GM12878 (cell line): ENCODE measurements around the gene EHD4. TPM values are rescaled to one million over a fixed set of nuclear protein-coding genes. Genes with fewer than 3 reads are reported as not detected.

ENCODE experiments used
- ATAC-seq: fragments of 200-7000 bp; cut with Tn5 transposase; 3 replicates; pipeline ENCODE4 v1.9.1; 2020; ENCODE audit warnings: mild to moderate bottlenecking, moderate library complexity
- BruUV-seq: library from RNA; stranded (reverse); fragments of 400-500 nt; replicated peaks from 2 replicates; lab custom pipeline; 2021; lab: Mats Ljungman, UMichigan
- CTCF ChIA-PET: fragments of 300-600 bp; sonication (Branson Sonifier 250); formaldehyde crosslinking; extraction: SDS; loops from one replicate; lab custom pipeline; 2021; ENCODE audit warnings: inconsistent platforms; lab: Yijun Ruan, JAX
- POLR2A ChIA-PET: fragments of 350-600 bp; formaldehyde crosslinking; extraction: SDS; loops from one replicate; lab custom pipeline; 2021; ENCODE audit warnings: inconsistent platforms; lab: Charles Lee
- RAD21 ChIA-PET: fragments of 300-600 bp; sonication (Branson Sonifier 250); formaldehyde crosslinking; loops from one replicate; lab custom pipeline; 2023; ENCODE audit warnings: antibody characterized with exemption; ENCODE audit not compliant: unreplicated experiment; lab: Charles Lee
- SMC1A ChIA-PET: fragments of 300-600 bp; sonication (Branson Sonifier 250); formaldehyde crosslinking; loops from one replicate; lab custom pipeline; 2023; ENCODE audit not compliant: unreplicated experiment, uncharacterized antibody; lab: Charles Lee
- DNase-seq: peaks from one replicate; pipeline ENCODE4 v3.0.0-alpha.2; 2011; ENCODE audit warnings: low read depth, low spot score
- FAIRE-seq: peaks from 3 replicates; lab custom pipeline; 2011; peaks lifted over from hg19 to GRCh38; lab: Jason Lieb, UNC
- H2AFZ ChIP-seq: 2 replicates; pipeline ENCODE4 v1.6.0; 2011; ENCODE audit warnings: low read depth, low read length, control low read depth; ENCODE audit not compliant: control insufficient read depth
- H3K27ac ChIP-seq: 2 replicates; pipeline ENCODE4 v1.5.1; 2011; ENCODE audit warnings: control low read depth; ENCODE audit not compliant: control insufficient read depth, insufficient read depth
- H3K27me3 ChIP-seq, 2 experiments: replicated peaks in 1 of 2; 2 replicates each; pipeline versions ENCODE4 v1.6.0 to v1.6.1; 2011; ENCODE audit warnings: low read length in 1 of 2; ENCODE audit not compliant: control insufficient read depth in 2 of 2, insufficient read depth in 2 of 2
- H3K36me3 ChIP-seq, 2 experiments: 2 replicates each; pipeline ENCODE4 v1.5.1; 2011; ENCODE audit warnings: low read length in 1 of 2; ENCODE audit not compliant: control insufficient read depth in 2 of 2, insufficient read depth in 2 of 2
- H3K4me1 ChIP-seq: 2 replicates; pipeline ENCODE4 v1.6.1; 2011; ENCODE audit warnings: mild to moderate bottlenecking, low read length, moderate library complexity, mixed read lengths; ENCODE audit not compliant: control insufficient read depth, insufficient read depth
- H3K4me2 ChIP-seq: 2 replicates; pipeline ENCODE4 v1.6.0; 2011; ENCODE audit warnings: control low read depth; ENCODE audit not compliant: control insufficient read depth, insufficient read depth
- H3K4me3 ChIP-seq: fragments of 200-600 bp; sonication (generic); 2 replicates; pipeline ENCODE4 v1.5.1; 2016
- H3K79me2 ChIP-seq: 2 replicates; pipeline ENCODE4 v1.6.0; 2011; ENCODE audit warnings: low read length; ENCODE audit not compliant: control insufficient read depth, insufficient read depth
- H3K9ac ChIP-seq: 2 replicates; pipeline ENCODE4 v1.8.0; 2011; ENCODE audit warnings: low read length, control low read depth, mixed read lengths; ENCODE audit not compliant: control insufficient read depth, insufficient read depth
- H3K9me3 ChIP-seq: replicated peaks from 3 replicates; pipeline ENCODE4 v1.5.1; 2011; ENCODE audit warnings: mild to moderate bottlenecking, low read length; ENCODE audit not compliant: control insufficient read depth, insufficient read depth
- H4K20me1 ChIP-seq: 2 replicates; pipeline ENCODE4 v1.6.0; 2011; ENCODE audit not compliant: control insufficient read depth, insufficient read depth
- CHD2 ChIP-seq: IDR thresholded peaks from 2 replicates; pipeline ENCODE4 v1.6.1; 2011; ENCODE audit warnings: low read depth, low read length, improper control_type of control experiment, borderline replicate concordance
- CREB1 ChIP-seq: IDR thresholded peaks from 2 replicates; pipeline ENCODE4 v1.6.1; 2012; ENCODE audit warnings: low read depth, mild to moderate bottlenecking, inconsistent platforms
- CTCF ChIP-seq, 3 experiments: IDR thresholded peaks in 2 of 3; conservative IDR thresholded peaks in 1 of 3; 2 replicates each; pipeline ENCODE4 v1.5.1; 2011; ENCODE audit warnings: low read depth in 3 of 3, low read length in 3 of 3, mild to moderate bottlenecking in 3 of 3, control low read depth in 2 of 3, moderate library complexity in 2 of 3, inconsistent platforms in 1 of 3, mixed read lengths in 1 of 3; ENCODE audit not compliant: control insufficient read depth in 2 of 3, insufficient read depth in 1 of 3; ENCODE audit errors: extremely low read depth in 1 of 3
- KDM1A ChIP-seq: fragments of 200-600 bp; sonication (generic); IDR thresholded peaks from 2 replicates; pipeline ENCODE4 v1.6.1; 2016; ENCODE audit warnings: borderline replicate concordance
- POLR2AphosphoS2 ChIP-seq: IDR thresholded peaks from 2 replicates; pipeline ENCODE4 v1.6.1; 2011; ENCODE audit warnings: low read depth, mild to moderate bottlenecking, low read length, improper control_type of control experiment, moderate library complexity
- SIN3A ChIP-seq: IDR thresholded peaks from 2 replicates; pipeline ENCODE4 v1.6.1; 2012; ENCODE audit warnings: low read depth, low read length, improper control_type of control experiment
- SPI1 ChIP-seq: IDR thresholded peaks from 2 replicates; pipeline ENCODE4 v1.6.1; 2011; ENCODE audit warnings: low read depth, mild to moderate bottlenecking, low read length, moderate library complexity, borderline replicate concordance; ENCODE audit not compliant: insufficient read depth
- SRF ChIP-seq, 2 experiments: IDR thresholded peaks; 2 replicates each; pipeline ENCODE4 v1.6.1; 2011; ENCODE audit warnings: low read depth in 2 of 2, low read length in 2 of 2, mild to moderate bottlenecking in 1 of 2, moderate library complexity in 1 of 2
- TARDBP ChIP-seq: IDR thresholded peaks from 2 replicates; pipeline ENCODE4 v1.6.1; 2016; ENCODE audit warnings: borderline replicate concordance
- TBL1XR1 ChIP-seq: IDR thresholded peaks from 2 replicates; pipeline ENCODE4 v1.6.1; 2012; ENCODE audit warnings: low read depth, low read length, improper control_type of control experiment
- ZBTB11 ChIP-seq: fragments of 450-650 bp; formaldehyde crosslinking; IDR thresholded peaks from 2 replicates; pipeline ENCODE4 v1.5.0; 2022; ENCODE audit warnings: mild to moderate bottlenecking, missing genetic modification characterization
- ZBTB4 ChIP-seq: fragments of 450-650 bp; formaldehyde crosslinking; IDR thresholded peaks from 2 replicates; pipeline ENCODE4 v1.4.0; 2022; ENCODE audit warnings: mild to moderate bottlenecking, moderate library complexity
- ZNF217 ChIP-seq: fragments of 450-650 bp; IDR thresholded peaks from 2 replicates; pipeline ENCODE4 v1.6.1; 2017; ENCODE audit warnings: antibody characterized with exemption, mild to moderate bottlenecking
- ZNF24 ChIP-seq: fragments of 450-650 bp; IDR thresholded peaks from 2 replicates; pipeline ENCODE4 v1.6.1; 2017; ENCODE audit warnings: antibody characterized with exemption, mild to moderate bottlenecking
- ZNF384 ChIP-seq: IDR thresholded peaks from 2 replicates; pipeline ENCODE4 v1.6.1; 2012; ENCODE audit warnings: low read depth, mild to moderate bottlenecking, low read length, improper control_type of control experiment, borderline replicate concordance
- WGBS: methylation state at CpG from one replicate; pipeline ENCODE4 v1.1.6; 2016; ENCODE audit warnings: low lambda C conversion rate; ENCODE audit not compliant: insufficient replicate concordance, insufficient coverage; ENCODE audit errors: missing lambda C conversion rate; 5-methylcytosine and 5-hydroxymethylcytosine counted together
- in situ Hi-C: fragments of 300-500 bp; cut with MboI; formaldehyde crosslinking; loops from 9 replicates; pipeline ENCODE4 v1.14.3; 2018; ENCODE audit warnings: mixed read lengths
- intact Hi-C: fragments of 100-400 bp; cut with micrococcal nuclease; formaldehyde crosslinking; loops from one replicate; pipeline ENCODE4 v1.14.2; 2022; ENCODE audit not compliant: unreplicated experiment
- polyA plus RNA-seq, 11 experiments: library from polyadenylated mRNA; depleted of rRNA in 4 of 11; unstranded in 6 of 11; stranded (reverse) in 5 of 11; fragments of >200 nt; fragmentation: Nextera tagmentation in 4 of 11; fragmentation: Illumina TruSeq in 1 of 11; extraction: Ambion mirVana in 4 of 11; extraction: Trizol in 1 of 11; gene quantifications; 1 replicate in 1 of 11; 2 replicates in 10 of 11; pipeline versions ENCODE4 v1.2.1 to v1.2.3, GENCODE V29; 2011 to 2016; ENCODE audit warnings: inconsistent platforms in 2 of 11, missing spikeins in 2 of 11, low read depth in 1 of 11
- total RNA-seq, 4 experiments: library from RNA; depleted of rRNA in 3 of 4; stranded (reverse); fragments of >200 nt in 3 of 4; fragmentation: Illumina TruSeq in 1 of 4; extraction: Trizol in 1 of 4; gene quantifications; 2 replicates each; pipeline versions ENCODE4 v1.2.1 to v1.2.3, GENCODE V29; 2013 to 2021

Gene EHD4
- total and polyA plus RNA-seq, 10 of the 15 experiments (the other 5 are each of a cell fraction or from before 2014, with no cell fraction given): 4.2 to 62.9 (median 44.7) TPM

GRCh38 chr15:41995476-41995855 lies 23.1 kb upstream of the EHD4 start:
- no peak for FAIRE-seq
- in situ Hi-C loops: no loop called here
- H3K4me3 ChIP-seq: no peak overlapping the region

More at GRCh38 chr15:41995476-41995855, 23.1 kb upstream of the EHD4 start:
- WGBS: 73% methylated on average over 7 of the region's 7 CpGs
- Histone ChIP-seq H4K20me1 (no peaks in the 10 kb centered on the region), H3K27ac (no peak overlapping the region), H3K4me2 (no peak overlapping the region), H3K9ac (no peak overlapping the region), H2AFZ (no peak overlapping the region), H3K4me1 (no peaks in the 10 kb centered on the region), H3K9me3 (no peaks in the 10 kb centered on the region), H3K27me3 (no peaks in the 10 kb centered on the region), H3K36me3 (no peaks in the 10 kb centered on the region), H3K79me2 (no peaks in the 10 kb centered on the region)
- ATAC-seq (no peak), DNase-seq (no peak)
- intact Hi-C loops: no loop called here
- CTCF ChIA-PET: interaction anchor here (1.0 to 11.8 kb wide), 4 partner anchors 59 to 138 kb away, joined by 3 to 137 read pairs (median 6); no protein-coding TSS in a partner anchor
- POLR2A ChIA-PET: interaction anchor here (0.6 to 0.7 kb wide), 2 partner anchors 27 to 312 kb away, joined by 4 to 5 read pairs; no protein-coding TSS in a partner anchor
- no peak for TF ChIP-seq ZNF384
- no peak for TF ChIP-seq ZBTB4 (CRISPR knock-in tag)
- no peak for TF ChIP-seq CREB1
- no peak for TF ChIP-seq ZNF217
- TF ChIP-seq CHD2: no peak
- no peak for TF ChIP-seq TARDBP
- TF ChIP-seq SRF (IDR thresholded peaks at IDR 0.05; ENCODE audit: low read depth in 2 of 2, low read length in 2 of 2): no peak
- TF ChIP-seq SIN3A: no peak
- TF ChIP-seq ZBTB11 (CRISPR knock-in tag): no peak
- TF ChIP-seq SPI1: no peak
- TF ChIP-seq ZNF24: no peak
- TF ChIP-seq POLR2AphosphoS2: no peak
- no peak for TF ChIP-seq TBL1XR1
- TF ChIP-seq CTCF (IDR thresholded peaks at IDR 0.05 in 2 of 3, conservative IDR thresholded peaks at IDR 0.05 in 1 of 3; ENCODE audit: control insufficient read depth in 2 of 3, extremely low read depth in 1 of 3, insufficient read depth in 1 of 3, low read depth in 3 of 3, low read length in 3 of 3): no peak
- no peak for TF ChIP-seq KDM1A
- RAD21 ChIA-PET: interaction anchor here (1.1 kb wide), 1 partner anchor 64 kb away, joined by 4 read pairs; no protein-coding TSS in a partner anchor
- no TSS peak for BruUV-seq
- SMC1A ChIA-PET: interaction anchor here (1.0 to 1.7 kb wide), 3 partner anchors 9 to 65 kb away, joined by 3 to 4 read pairs (median 3); no protein-coding TSS in a partner anchor
